Adipocyte (in vitro differentiated cells): ENCODE results near the gene NSMF.
"Not testable (repeated sequence)": the region's sequence is repeated elsewhere in the genome, so short reads cannot be mapped to it uniquely, and the experiment has no call there.

Experiments used
- DNase-seq: peaks from one replicate; pipeline ENCODE4 v3.0.0-alpha.2; 2015; ENCODE audit warnings: low read depth
- H3K27me3 ChIP-seq: replicated peaks from 2 replicates; pipeline ENCODE4 v1.7.0; 2013; ENCODE audit warnings: mild to moderate bottlenecking, low read length, moderate library complexity; ENCODE audit not compliant: control insufficient read depth, insufficient read depth
- H3K36me3 ChIP-seq: 2 replicates; pipeline ENCODE4 v1.7.0; 2013; ENCODE audit warnings: low read length, mild to moderate bottlenecking, moderate library complexity; ENCODE audit not compliant: control insufficient read depth, insufficient read depth, severe bottlenecking
- H3K4me1 ChIP-seq: 2 replicates; pipeline ENCODE4 v1.7.0; 2013; ENCODE audit warnings: mild to moderate bottlenecking, low read length, moderate library complexity; ENCODE audit not compliant: control insufficient read depth, insufficient read depth
- H3K4me3 ChIP-seq: 2 replicates; pipeline ENCODE4 v1.7.0; 2013; ENCODE audit warnings: mild to moderate bottlenecking, low read length, moderate library complexity
- H3K9ac ChIP-seq: 2 replicates; pipeline ENCODE4 v1.7.0; 2013; ENCODE audit warnings: mild to moderate bottlenecking, low read length, moderate library complexity
- H3K9me3 ChIP-seq: 2 replicates; pipeline ENCODE4 v1.7.0; 2013; ENCODE audit warnings: mild to moderate bottlenecking, low read length, moderate library complexity; ENCODE audit not compliant: control insufficient read depth

The NSMF gene

GRCh38 chr9:137453643-137454081 lies 5.5 kb downstream of the NSMF start:
- H3K9me3 ChIP-seq: no peaks in the 10 kb centered on the region
- H3K36me3 ChIP-seq: peaks cover 29% of the 10 kb centered on the region
- no peak overlapping the region for H3K9ac ChIP-seq
- no peaks in the 10 kb centered on the region for H3K27me3 ChIP-seq
- H3K4me1 ChIP-seq: peaks cover 25% of the 10 kb centered on the region
- DNase-seq: peak; percentile 65
- no peak overlapping the region for H3K4me3 ChIP-seq

DNA sequence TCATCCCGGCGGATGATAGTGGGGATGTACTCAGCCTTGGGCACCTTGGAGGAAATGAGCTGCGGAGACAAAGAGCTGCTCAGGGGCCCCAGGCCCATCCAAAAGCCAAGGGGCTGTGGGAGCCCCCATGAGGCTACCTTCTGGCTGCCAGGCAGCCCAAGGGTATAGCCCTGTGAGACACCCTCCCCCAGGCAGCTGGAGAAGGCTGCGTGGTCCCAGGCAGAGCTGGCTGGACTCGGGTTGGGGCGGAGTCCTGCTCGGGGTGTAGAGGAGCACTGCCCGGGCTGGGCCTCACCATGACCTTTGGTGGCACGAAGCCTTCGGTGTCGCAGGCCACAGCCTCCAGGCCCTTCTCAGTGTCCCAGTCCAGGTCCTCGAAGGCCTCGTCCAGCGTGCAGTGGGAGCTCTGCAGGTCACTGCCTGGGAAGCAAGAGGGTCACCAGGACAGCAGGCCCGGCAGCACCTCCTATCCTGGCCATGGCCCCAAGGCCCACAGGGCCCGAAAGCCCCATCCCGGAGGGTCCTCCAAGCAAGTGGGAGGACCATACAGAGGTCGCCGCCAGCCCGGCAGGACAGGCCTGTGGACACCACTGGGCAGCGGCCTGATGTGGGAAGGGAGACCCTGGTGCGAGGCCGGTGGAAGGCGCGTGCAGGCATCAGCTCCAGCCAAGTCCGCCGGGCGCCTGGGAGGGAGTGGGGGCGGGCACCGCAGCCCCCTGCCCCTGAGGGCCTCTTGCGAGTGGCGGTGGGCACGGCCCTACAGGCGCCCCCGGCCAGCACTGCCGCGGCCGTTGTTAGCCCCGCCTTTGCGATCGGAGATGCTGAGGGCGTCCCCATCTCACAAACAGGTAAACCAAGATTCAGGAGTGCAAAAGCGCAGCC lies 6.1 kb downstream of the NSMF start:
- Histone ChIP-seq H3K36me3 (peaks cover 29% of the 10 kb centered on the region), H3K9ac (no peak overlapping the region), H3K4me3 (no peak overlapping the region), H3K9me3 (no peaks in the 10 kb centered on the region), H3K4me1 (peaks cover 25% of the 10 kb centered on the region), H3K27me3 (no peaks in the 10 kb centered on the region)
- no peak for DNase-seq

- Histone ChIP-seq H3K9me3 (no peaks in the 10 kb centered on the region), H3K4me3 (no peak overlapping the region), H3K36me3 (peaks cover 25% of the 10 kb centered on the region), H3K27me3 (no peaks in the 10 kb centered on the region), H3K9ac (no peak overlapping the region), H3K4me1 (peaks cover 27% of the 10 kb centered on the region)
- no peak for DNase-seq
Observed at GRCh38 chr9:137452006-137452760, 7.0 kb downstream of the NSMF start.

DNA sequence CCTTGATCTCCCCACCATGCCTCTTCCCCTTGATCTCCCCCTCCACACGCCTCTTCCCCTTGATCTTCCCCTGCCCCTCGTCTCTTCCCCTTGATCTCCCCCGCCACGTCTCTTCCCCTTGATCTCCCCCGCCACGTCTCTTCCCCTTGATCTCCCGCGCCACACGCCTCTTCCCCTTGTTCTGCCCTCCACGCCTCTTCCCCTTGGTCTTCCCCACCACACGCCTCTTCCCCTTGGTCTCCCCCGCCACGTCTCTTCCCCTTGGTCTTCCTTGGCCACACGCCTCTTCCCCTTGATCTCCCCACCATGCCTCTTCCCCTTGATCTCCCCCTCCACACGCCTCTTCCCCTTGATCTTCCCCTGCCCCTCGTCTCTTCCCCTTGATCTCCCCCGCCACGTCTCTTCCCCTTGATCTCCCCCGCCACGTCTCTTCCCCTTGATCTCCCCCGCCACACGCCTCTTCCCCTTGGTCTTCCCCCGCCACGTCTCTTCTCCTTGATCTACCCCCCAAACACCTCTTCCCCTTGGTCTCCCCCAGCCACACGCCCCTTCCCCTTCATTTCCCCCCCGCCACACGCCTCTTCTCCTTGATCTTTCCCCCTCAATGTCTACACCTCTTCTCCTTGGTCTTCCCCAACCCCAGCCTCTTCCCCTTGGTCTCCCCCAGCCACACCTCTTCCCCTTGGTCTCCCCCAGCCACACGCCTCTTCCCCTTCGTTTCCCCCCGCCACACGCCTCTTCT lies 7.7 kb downstream of the NSMF start:
- DNase-seq, H3K27me3 ChIP-seq, H3K9ac ChIP-seq, H3K4me3 ChIP-seq, H3K9me3 ChIP-seq: not testable (repeated sequence)
- H3K36me3 ChIP-seq: peaks cover 22% of the 10 kb centered on the region
- H3K4me1 ChIP-seq: peaks cover 28% of the 10 kb centered on the region

GRCh38 chr9:137450539-137451222 lies 8.5 kb downstream of the NSMF start:
- H3K36me3 ChIP-seq: peaks cover 22% of the 10 kb centered on the region
- not testable (repeated sequence) for H3K4me3 ChIP-seq, H3K9me3 ChIP-seq, H3K9ac ChIP-seq, H3K27me3 ChIP-seq, DNase-seq
- H3K4me1 ChIP-seq: peaks cover 25% of the 10 kb centered on the region

- no peak overlapping the region for H3K4me3 ChIP-seq
- peaks cover 22% of the 10 kb centered on the region for H3K36me3 ChIP-seq
- H3K9me3 ChIP-seq: no peaks in the 10 kb centered on the region
- DNase-seq: no peak
- no peaks in the 10 kb centered on the region for H3K27me3 ChIP-seq
- no peak overlapping the region for H3K9ac ChIP-seq
- H3K4me1 ChIP-seq: peaks cover 28% of the 10 kb centered on the region
Observed at GRCh38 chr9:137449931-137450538, 9.1 kb downstream of the NSMF start.

DNA sequence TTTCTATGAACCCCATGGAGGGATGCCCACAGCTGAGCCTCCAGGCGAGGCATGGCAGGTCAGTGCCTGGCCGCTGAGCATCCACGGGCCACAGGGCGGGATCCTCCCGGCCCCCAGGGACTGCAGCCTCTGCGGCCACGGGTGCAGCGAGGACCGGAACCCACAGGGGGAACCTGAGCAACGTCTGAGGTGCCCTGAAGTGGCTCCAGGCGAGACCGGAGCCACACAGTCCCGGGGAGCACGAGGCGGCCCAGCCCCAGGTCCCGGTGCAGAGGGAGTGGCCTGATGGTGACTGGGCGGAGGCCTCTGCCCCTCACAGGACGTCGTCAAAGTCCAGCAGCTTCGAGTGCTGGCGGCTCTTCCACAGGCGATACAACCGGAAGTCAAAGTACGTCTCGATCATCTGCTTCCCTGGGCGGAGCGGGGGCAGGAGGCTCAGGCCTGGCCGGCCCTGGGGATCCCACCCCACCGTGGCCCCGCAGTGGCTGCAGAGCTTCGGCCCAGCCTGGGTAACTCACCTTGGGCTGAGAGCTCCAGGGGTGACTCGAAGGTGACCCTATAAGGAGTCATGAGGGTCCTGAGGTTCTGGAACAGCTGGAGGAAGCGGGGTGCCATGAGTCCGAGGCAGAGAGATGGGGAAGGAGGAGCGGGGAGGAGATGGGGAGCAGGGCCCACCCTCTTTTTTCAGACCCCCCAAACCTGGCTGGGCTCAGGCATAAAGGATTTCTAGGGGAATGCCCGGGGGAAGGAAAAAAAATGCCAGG lies 9.9 kb downstream of the NSMF start:
- no peak for DNase-seq
- Histone ChIP-seq H3K27me3 (no peaks in the 10 kb centered on the region), H3K9ac (no peak overlapping the region), H3K36me3 (peaks cover 22% of the 10 kb centered on the region), H3K4me3 (no peak overlapping the region), H3K4me1 (peaks cover 21% of the 10 kb centered on the region), H3K9me3 (no peaks in the 10 kb centered on the region)

- Histone ChIP-seq H3K9ac (no peak overlapping the region), H3K4me3 (no peak overlapping the region), H3K4me1 (peaks cover 20% of the 10 kb centered on the region), H3K36me3 (peaks cover 22% of the 10 kb centered on the region), H3K27me3 (no peaks in the 10 kb centered on the region), H3K9me3 (no peaks in the 10 kb centered on the region)
- no peak for DNase-seq
Observed at GRCh38 chr9:137448602-137448962, 10.6 kb downstream of the NSMF start.

- Histone ChIP-seq H3K36me3 (peaks cover 20% of the 10 kb centered on the region), H3K4me3 (no peak overlapping the region), H3K9ac (no peak overlapping the region), H3K27me3 (no peaks in the 10 kb centered on the region), H3K4me1 (peaks cover 20% of the 10 kb centered on the region), H3K9me3 (no peaks in the 10 kb centered on the region)
- DNase-seq: no peak
Observed at GRCh38 chr9:137447722-137448601, 11.2 kb downstream of the NSMF start.
